NCI-H1930 (cell line): ENCODE data around the gene PPARD.

Source experiments
- DNase-seq, 2 experiments: peaks; one replicate each; lab custom pipeline; 2025; lab: John Stamatoyannopoulos, UW

Gene PPARD

DNA sequence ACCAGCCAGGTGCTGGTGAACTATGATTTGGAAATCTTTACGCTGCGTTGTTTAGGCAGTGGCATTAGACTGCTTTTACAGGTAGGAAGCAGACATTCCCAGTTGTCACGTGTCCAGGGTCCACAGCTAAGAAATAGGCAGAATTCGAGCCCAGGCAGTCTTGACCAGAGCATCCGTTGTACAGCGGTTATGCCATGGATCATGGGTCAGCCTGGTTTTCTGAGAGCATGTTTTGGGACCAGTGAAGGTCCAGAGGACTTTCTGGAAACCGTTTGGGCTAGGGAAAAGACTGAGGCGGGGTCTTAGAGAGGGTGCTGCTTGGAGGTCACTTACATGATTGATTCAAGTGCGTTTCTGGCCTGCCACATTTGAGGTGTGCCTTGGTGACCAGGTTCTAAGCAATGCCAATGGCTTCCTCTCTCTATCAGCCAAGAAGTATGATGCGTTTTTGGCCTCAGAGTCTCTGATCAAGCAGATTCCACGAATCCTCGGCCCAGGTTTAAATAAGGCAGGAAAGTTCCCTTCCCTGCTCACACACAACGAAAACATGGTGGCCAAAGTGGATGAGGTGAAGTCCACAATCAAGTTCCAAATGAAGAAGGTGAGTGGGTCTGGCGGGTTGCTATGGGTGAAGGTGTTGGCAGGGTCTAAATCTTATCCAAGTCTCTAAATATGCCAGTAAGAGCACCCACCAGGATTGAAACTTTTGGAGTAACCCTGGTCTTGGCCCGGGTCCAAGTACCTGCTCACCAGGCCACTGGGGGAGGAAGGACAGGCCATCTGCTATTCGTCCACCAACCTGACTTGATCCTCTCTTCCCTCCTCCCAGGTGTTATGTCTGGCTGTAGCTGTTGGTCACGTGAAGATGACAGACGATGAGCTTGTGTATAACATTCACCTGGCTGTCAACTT lies 127.6 kb downstream of the PPARD start:
- DNase-seq, result no peak

DNA sequence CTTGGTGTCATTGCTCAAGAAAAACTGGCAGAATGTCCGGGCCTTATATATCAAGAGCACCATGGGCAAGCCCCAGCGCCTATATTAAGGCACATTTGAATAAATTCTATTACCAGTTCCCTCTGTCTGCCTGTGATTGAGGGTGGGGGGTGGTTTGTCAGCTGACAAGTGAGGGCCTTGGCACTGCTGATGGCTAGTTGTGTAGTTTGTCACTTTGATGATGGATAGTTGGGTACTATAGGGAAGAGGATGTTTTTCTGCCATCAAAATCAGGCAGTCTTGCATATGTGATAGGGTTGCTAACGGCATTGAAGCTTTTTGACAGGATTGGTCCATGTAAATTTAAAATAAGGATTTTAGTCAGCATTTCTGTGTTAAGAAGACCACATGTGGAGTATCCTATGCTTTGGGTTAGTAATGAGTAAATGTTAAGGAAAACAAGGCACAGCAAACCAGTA lies 128.3 kb downstream of the PPARD start:
- no peak for DNase-seq

DNA sequence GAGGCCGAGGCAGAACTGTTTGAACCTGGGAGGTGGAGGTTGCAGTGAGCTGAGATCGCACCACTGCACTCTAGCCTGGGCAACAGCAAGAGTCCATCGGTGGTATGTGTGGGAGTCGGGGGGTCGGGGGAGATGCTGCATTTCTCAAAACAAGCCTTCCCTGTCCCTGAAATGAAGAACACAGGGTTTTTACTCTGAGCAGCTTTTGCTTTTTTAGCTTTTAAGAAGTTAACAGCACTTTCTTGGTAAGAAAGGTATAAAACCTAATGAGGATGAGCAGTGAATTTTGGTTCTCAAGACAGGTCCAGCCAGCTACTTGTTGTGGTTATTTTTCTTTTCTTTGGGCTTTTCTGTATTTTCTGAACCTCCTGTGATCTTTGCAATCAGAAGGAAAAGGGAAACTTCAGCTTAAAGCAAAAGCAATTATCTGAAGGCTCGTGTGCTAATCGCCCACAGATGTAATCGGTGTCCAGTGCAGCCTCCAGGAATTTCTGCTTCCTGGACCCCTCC lies 129.5 kb downstream of the PPARD start:
- DNase-seq, result no peak

DNA sequence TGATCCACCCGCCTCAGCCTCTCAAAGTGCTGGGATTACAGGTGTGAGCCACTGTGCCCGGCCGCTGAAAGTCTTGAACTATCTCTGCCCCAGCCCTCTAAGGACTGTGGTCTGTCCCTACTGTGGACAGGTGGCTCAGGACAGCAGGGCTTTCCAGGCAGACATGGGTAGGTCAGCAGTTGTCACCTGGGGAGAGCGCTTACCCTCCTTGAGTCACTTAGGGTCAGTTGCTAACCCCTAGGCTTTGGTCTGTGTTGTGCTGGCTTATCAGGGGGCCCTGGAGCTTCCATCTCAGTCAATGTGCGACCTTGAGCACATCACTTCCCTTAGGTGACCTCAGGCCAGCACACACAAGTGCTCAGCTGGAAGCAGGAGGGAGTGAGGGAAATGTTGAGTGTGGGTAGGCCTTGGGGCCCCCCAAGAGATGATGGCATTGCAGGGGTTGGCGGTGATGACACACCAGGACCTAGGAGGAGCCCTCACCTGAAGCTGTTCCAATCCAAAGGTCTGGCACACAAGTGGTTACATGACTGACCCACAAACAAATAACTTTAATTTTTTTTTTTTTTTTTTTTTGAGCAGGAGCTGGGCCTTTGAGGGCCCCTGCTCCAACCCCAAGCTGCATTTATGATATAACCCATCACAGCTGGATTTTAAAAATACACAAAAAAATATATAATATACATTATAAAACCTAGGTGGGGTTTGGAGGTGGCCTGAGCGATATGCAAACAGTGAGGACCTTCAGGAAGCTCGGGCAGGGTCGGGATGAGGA lies 130.9 kb downstream of the PPARD start:
- DNase-seq, result no peak

DNA sequence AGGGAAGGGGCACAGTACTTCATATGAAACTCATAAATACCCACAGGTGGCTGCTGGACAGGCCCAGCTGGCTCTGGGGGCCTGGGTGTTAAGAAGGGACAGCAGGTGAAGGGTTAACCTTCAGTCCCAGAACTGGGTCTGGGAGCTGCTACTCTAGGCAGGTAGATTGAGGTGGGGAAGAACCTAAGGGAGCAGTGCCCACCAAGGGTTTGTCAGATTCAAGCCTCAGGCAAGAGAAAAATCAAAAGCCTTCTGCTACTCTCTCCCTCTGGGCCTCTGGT lies 131.4 kb downstream of the PPARD start:
- no peak for DNase-seq

DNA sequence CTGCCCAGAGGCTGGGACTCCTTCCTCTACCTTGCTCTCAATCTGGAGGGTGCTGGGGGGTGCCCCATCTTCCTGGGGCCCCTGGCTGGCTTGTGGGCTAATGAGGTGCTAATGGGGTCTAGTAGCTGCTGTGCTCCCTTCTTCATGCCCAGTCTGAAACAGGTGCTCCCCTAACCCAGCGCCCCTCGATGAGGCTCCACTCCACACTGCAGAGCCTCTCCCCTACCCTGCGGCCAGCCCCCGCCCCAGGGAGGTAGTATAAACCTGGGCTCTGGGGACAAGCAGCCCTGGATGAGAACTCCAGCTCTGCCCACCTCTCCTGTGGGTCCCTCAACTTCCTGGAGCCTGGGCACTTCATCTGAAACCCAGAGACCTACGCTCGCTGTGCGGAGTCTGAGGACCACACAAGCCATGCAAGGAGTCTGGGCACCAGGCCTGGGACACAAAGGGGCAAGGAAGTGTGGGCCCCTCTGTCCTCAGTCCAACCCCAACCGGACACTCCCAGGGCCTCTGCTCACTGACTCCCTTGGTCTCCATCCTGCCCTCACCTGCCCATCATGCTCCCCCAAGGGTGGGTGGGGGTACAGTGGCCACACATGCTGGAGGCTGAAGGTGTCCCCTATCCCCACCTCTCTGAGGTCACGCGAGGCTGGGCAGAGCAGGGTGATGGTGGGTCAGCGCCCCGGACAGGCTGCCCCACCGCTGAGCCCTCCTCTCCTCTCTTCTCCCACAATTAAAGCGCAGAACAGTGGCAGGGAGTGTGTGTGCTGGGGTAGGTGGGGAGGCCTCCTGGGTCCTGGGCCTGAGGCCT lies 132.0 kb downstream of the PPARD start:
- DNase-seq, result no peak

DNA sequence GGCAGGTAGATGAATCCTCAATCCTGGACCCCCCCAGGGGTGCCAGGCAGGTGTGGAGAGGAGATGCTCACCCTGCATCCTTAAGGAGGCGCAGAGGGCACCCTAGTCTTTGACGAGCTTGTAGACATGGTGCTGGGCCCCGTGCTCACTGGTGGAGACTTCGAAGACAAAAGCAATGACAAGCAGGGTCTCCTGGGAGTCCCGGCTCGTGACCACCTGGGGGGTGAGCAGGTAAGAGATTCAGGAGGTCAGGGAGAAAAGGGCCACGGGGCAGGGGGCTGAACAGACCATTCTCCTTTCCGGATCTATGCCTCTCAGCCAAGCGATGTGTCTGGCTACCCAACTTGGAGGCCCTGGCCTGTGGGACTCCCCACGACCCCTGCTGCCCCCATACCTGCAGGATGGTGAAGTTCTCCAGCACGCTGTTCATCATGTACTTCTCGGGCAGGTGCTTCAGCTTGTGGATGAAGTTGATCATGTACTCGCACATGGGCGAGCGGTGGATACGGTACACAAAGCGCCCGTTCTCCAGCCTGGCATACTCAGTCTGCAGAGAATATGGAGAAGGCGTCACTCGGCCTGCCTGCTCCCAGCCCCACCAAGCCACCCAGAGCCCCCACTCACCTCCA lies 132.7 kb downstream of the PPARD start:
- DNase-seq, result no peak

DNA sequence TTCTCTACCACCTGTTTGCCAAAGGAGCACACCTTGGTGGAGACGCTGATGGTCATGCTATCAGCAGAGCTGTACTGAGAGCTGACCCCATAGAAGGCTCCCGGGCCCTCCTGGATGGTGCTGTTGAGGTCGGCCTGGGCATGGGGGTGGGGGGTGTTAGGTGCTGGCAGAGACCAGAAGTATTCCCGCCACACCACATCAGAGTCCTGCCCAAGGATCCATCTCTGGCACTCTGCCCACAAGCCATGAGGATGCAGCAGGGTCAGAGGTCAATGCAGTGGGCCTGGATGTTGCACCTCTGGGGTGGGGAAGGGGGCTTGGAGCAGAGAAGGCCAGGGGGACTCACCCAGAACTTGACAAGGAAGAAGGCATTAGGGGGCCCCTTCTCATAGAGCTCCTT lies 133.2 kb downstream of the PPARD start:
- no peak for DNase-seq

DNA sequence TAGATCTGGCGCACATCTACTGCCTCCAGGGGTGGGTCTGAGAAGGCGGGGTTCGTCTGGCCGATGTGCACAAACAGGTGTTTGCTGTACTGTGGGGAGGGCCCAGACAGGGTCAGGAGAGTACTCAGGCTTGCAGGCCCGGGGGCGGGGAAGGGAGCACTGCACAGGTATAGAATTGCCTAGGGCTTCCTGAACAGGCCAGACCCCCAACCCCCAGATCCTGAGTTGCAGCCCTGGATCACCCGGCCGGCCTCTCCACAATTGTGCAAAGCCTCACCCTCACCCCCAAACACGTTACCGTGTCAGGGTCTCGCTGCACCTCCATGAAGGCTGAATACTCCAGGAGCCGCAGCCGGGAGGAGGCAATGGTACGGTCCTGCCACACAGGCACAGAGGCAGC lies 133.6 kb downstream of the PPARD start:
- no peak for DNase-seq

DNA sequence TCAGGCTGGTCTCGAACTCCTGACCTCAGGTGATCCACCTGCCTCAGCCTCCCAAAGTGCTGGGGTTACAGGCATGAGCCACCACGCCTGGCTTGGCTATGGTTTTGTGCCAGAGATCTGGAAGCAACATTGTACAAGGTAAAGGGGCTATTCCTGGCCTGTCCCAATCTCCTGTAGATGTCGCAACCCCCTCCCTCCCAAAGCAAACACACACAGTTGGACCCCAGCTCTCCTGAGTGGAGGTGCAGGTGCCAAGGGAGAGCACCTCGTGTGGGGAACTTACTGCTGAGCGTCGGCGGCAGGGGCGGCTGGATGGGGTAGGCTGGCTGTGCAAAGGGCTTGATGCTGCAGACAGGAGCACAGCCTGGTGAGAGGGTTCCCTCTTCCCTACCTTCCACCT lies 134.7 kb downstream of the PPARD start:
- no peak for DNase-seq
